Lower leg skin (tissue), 3 donors: ENCODE results near the gene R3HDM4.

Experiments used
- CTCF ChIP-seq, 3 donors: fragments of 450-650 bp; IDR thresholded peaks; one replicate each; pipeline ENCODE4 v1.5.1; 2016; ENCODE audit warnings: antibody characterized with exemption in 3 of 3, mild to moderate bottlenecking in 3 of 3, moderate library complexity in 2 of 3
- POLR2A ChIP-seq, 2 donors: fragments of 450-650 bp; IDR thresholded peaks; one replicate each; pipeline ENCODE4 v1.6.1; 2016 to 2017; ENCODE audit warnings: antibody characterized with exemption in 2 of 2, mild to moderate bottlenecking in 1 of 2, moderate library complexity in 1 of 2

- TF ChIP-seq CTCF (IDR thresholded peaks at IDR 0.05): no peak
- no peak for TF ChIP-seq POLR2A (IDR thresholded peaks at IDR 0.05)
Measured at GRCh38 chr19:918481-919198, 5.6 kb upstream of the R3HDM4 start.
